MCF 10A (cell line): ENCODE measurements around the gene CCDC57. TPM values are rescaled to one million over a fixed set of nuclear protein-coding genes. Genes with fewer than 3 reads are reported as not detected.

Source experiments
- BruUV-seq: library from RNA; stranded (reverse); fragments of 400-500 nt; replicated peaks from 2 replicates; lab custom pipeline; 2021; lab: Mats Ljungman, UMichigan
- CTCF ChIA-PET: fragments of 300-600 bp; sonication (Branson Sonifier 250); formaldehyde crosslinking; extraction: SDS; loops from one replicate; lab custom pipeline; 2021; ENCODE audit warnings: antibody characterized with exemption, inconsistent platforms; lab: Yijun Ruan, JAX
- POLR2A ChIA-PET: fragments of 300-600, 350-650 bp; sonication (Branson Sonifier 250); formaldehyde crosslinking; extraction: SDS; loops from one replicate; lab custom pipeline; 2020; ENCODE audit warnings: antibody characterized with exemption, inconsistent platforms; lab: Yijun Ruan, JAX
- DNase-seq: peaks from one replicate; pipeline ENCODE4 v3.0.0-alpha.2; 2018; ENCODE audit not compliant: unreplicated experiment
- H3K27ac Mint-ChIP-seq: one replicate; pipeline ENCODE4 v1.8.0; 2022; ENCODE audit warnings: mild to moderate bottlenecking, low read depth, mixed read lengths; ENCODE audit not compliant: unreplicated experiment
- H3K27me3 Mint-ChIP-seq: one replicate; pipeline ENCODE4 v1.8.0; 2022; ENCODE audit warnings: mixed read lengths; ENCODE audit not compliant: insufficient read depth, unreplicated experiment
- H3K36me3 Mint-ChIP-seq: one replicate; pipeline ENCODE4 v1.8.0; 2022; ENCODE audit warnings: mild to moderate bottlenecking, moderate library complexity, mixed read lengths; ENCODE audit not compliant: insufficient read depth, unreplicated experiment
- H3K4me1 Mint-ChIP-seq: one replicate; pipeline ENCODE4 v1.8.0; 2022; ENCODE audit warnings: mixed read lengths; ENCODE audit not compliant: insufficient read depth, unreplicated experiment
- H3K4me3 Mint-ChIP-seq: one replicate; pipeline ENCODE4 v1.8.0; 2022; ENCODE audit warnings: mild to moderate bottlenecking, moderate library complexity, mixed read lengths; ENCODE audit not compliant: unreplicated experiment
- H3K9me3 Mint-ChIP-seq: one replicate; pipeline ENCODE4 v1.8.0; 2022; ENCODE audit warnings: mixed read lengths; ENCODE audit not compliant: unreplicated experiment
- CTCF ChIP-seq: fragments of 200-600 bp; IDR thresholded peaks from one replicate; pipeline ENCODE4 v1.8.0; 2022; ENCODE audit warnings: antibody characterized with exemption, mild to moderate bottlenecking; ENCODE audit not compliant: unreplicated experiment
- intact Hi-C: fragments of 100-400 bp; cut with micrococcal nuclease; formaldehyde crosslinking; loops from 2 replicates; pipeline ENCODE4 v1.14.1; 2022
- total RNA-seq: library from RNA; stranded (reverse); gene quantifications from 2 replicates; pipeline ENCODE4 v1.2.3, GENCODE V29; 2022

The CCDC57 gene
- total RNA-seq, 1 experiment from 2014 or later, result 86.8 TPM

GRCh38 chr17:82238472-82239201, 26.0 kb upstream of the CCDC57 start:
- Mint-ChIP-seq H3K27ac (peak overlapping the region; percentile 60), H3K4me1 (peaks cover 42% of the 10 kb centered on the region), H3K27me3 (no peaks in the 10 kb centered on the region), H3K36me3 (peaks cover 93% of the 10 kb centered on the region), H3K9me3 (no peaks in the 10 kb centered on the region), H3K4me3 (peak overlapping the region; percentile 44)
- BruUV-seq, result TSS peak; percentile 54
- ChIA-PET CTCF (interaction anchor here (0.7 to 1.0 kb wide), 2 partner anchors 18 to 32 kb away, joined by 4 read pairs; no protein-coding TSS in a partner anchor), POLR2A (interaction anchor here (0.6 to 6.6 kb wide), 10 partner anchors 8 to 350 kb away, joined by 3 to 66 read pairs (median 4); partner anchors contain the start of gene SLC16A3)
- no peak for TF ChIP-seq CTCF
- DNase-seq, result peak; percentile 93
- intact Hi-C loops, result no loop called here

GRCh38 chr17:82237746-82238471, 25.3 kb upstream of the CCDC57 start:
- H3K36me3 Mint-ChIP-seq, result peaks cover 92% of the 10 kb centered on the region
- no peak overlapping the region for H3K27ac Mint-ChIP-seq
- TF ChIP-seq CTCF, result no peak
- H3K4me1 Mint-ChIP-seq, result peaks cover 37% of the 10 kb centered on the region
- ChIA-PET CTCF (interaction anchor here (1.0 kb wide), 1 partner anchor 18 kb away, joined by 4 read pairs; no protein-coding TSS in a partner anchor), POLR2A (interaction anchor here (0.6 to 6.6 kb wide), 10 partner anchors 8 to 96 kb away, joined by 3 to 66 read pairs (median 4); partner anchors contain the start of gene SLC16A3)
- no peak overlapping the region for H3K4me3 Mint-ChIP-seq
- DNase-seq, result no peak
- BruUV-seq, result no TSS peak
- H3K9me3 Mint-ChIP-seq, result no peaks in the 10 kb centered on the region
- H3K27me3 Mint-ChIP-seq, result no peaks in the 10 kb centered on the region
- intact Hi-C loops, result no loop called here

GRCh38 chr17:82237083-82237745, 24.6 kb upstream of the CCDC57 start:
- no peak overlapping the region for H3K4me3 Mint-ChIP-seq
- POLR2A ChIA-PET, result interaction anchor here (0.6 to 2.4 kb wide), 5 partner anchors 8 to 66 kb away, joined by 3 to 9 read pairs (median 4); no protein-coding TSS in a partner anchor

More at GRCh38 chr17:82237083-82237745, 24.6 kb upstream of the CCDC57 start:
- DNase-seq, result no peak
- no TSS peak for BruUV-seq
- Mint-ChIP-seq H3K36me3 (peaks cover 86% of the 10 kb centered on the region), H3K4me1 (peaks cover 30% of the 10 kb centered on the region), H3K27ac (no peak overlapping the region), H3K9me3 (no peaks in the 10 kb centered on the region), H3K27me3 (no peaks in the 10 kb centered on the region)
- CTCF ChIA-PET, result interaction anchor here (0.7 to 2.4 kb wide), 4 partner anchors 17 to 295 kb away, joined by 3 to 15 read pairs (median 4); no protein-coding TSS in a partner anchor
- intact Hi-C loops, result no loop called here
- no peak for TF ChIP-seq CTCF
